Tibial nerve (tissue), 4 donors: ENCODE measurements around the gene DAPK2.

Experiments
- EP300 ChIP-seq, 2 donors: sonication (generic); formaldehyde crosslinking; IDR thresholded peaks; one replicate each; pipeline ENCODE4 v1.6.1; 2017; ENCODE audit warnings: antibody characterized with exemption in 2 of 2, mild to moderate bottlenecking in 1 of 2
- TF ChIP-seq, protein P1 (sequence below), 5 experiments: fragments of 200-600 bp in 3 of 5; fragments of 450-650 bp in 2 of 5; sonication (generic) in 3 of 5; IDR thresholded peaks; one replicate each; pipeline ENCODE4 v1.5.1; 2016 to 2019; ENCODE audit warnings: antibody characterized with exemption in 5 of 5, mild to moderate bottlenecking in 3 of 5, moderate library complexity in 2 of 5

DNA sequence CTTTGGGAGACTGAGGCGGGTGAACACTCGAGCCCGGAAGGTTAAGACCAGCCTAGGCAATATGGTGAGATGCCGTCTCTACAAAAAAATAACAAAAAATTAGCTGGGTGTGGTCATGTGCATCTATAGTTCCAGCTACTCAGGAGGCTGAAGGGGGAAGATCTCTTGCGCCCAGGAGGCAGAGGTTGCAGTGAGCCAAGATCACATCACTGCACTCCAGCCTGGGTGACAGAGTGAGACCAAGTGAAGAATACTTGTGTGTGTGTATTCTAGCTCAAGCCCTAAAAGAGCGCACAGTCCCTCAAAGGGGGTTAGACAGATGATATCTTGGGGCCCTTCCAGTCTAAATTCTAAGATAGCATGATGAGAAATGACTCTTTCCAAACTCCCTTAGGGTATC lies 23.7 kb downstream of the DAPK2 start:
- TF ChIP-seq, protein P1, sequence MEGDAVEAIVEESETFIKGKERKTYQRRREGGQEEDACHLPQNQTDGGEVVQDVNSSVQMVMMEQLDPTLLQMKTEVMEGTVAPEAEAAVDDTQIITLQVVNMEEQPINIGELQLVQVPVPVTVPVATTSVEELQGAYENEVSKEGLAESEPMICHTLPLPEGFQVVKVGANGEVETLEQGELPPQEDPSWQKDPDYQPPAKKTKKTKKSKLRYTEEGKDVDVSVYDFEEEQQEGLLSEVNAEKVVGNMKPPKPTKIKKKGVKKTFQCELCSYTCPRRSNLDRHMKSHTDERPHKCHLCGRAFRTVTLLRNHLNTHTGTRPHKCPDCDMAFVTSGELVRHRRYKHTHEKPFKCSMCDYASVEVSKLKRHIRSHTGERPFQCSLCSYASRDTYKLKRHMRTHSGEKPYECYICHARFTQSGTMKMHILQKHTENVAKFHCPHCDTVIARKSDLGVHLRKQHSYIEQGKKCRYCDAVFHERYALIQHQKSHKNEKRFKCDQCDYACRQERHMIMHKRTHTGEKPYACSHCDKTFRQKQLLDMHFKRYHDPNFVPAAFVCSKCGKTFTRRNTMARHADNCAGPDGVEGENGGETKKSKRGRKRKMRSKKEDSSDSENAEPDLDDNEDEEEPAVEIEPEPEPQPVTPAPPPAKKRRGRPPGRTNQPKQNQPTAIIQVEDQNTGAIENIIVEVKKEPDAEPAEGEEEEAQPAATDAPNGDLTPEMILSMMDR (IDR thresholded peaks at IDR 0.05): no peak
- no peak for TF ChIP-seq EP300 (IDR thresholded peaks at IDR 0.05)
